Neural crest cell (in vitro differentiated cells): ENCODE data around the gene ATG4C. TPM values are rescaled to one million over a fixed set of nuclear protein-coding genes. Genes with fewer than 3 reads are reported as not detected.
"Not testable (repeated sequence)": the region's sequence is repeated elsewhere in the genome, so short reads cannot be mapped to it uniquely, and the experiment has no call there.

ENCODE experiments used
- DNase-seq: peaks from one replicate; pipeline ENCODE4 v3.0.0; 2021; ENCODE audit warnings: low read depth, mixed read lengths, low spot score
- H3K27ac Mint-ChIP-seq: one replicate; pipeline ENCODE4 v1.8.0; 2021; ENCODE audit warnings: mild to moderate bottlenecking, mixed read lengths; ENCODE audit not compliant: unreplicated experiment
- H3K27me3 Mint-ChIP-seq: 2 replicates; pipeline ENCODE4 v1.8.0; 2021; ENCODE audit warnings: low read depth, mild to moderate bottlenecking, mixed read lengths
- H3K36me3 Mint-ChIP-seq: 2 replicates; pipeline ENCODE4 v1.8.0; 2021; ENCODE audit warnings: low read depth, mild to moderate bottlenecking, mixed read lengths
- H3K4me1 Mint-ChIP-seq: 2 replicates; pipeline ENCODE4 v1.8.0; 2021; ENCODE audit warnings: mixed read lengths
- H3K4me3 Mint-ChIP-seq: one replicate; pipeline ENCODE4 v1.8.0; 2021; ENCODE audit warnings: mild to moderate bottlenecking, mixed read lengths
- H3K9me3 Mint-ChIP-seq: 2 replicates; pipeline ENCODE4 v1.8.0; 2021; ENCODE audit warnings: mixed read lengths
- CTCF ChIP-seq: fragments of 200-600 bp; sonication (generic); conservative IDR thresholded peaks from 2 replicates; pipeline ENCODE4 v1.5.0; 2021; ENCODE audit warnings: antibody characterized with exemption, mild to moderate bottlenecking
- total RNA-seq: library from RNA; stranded (reverse); gene quantifications from 2 replicates; pipeline ENCODE4 v1.2.1, GENCODE V29; 2021

Gene ATG4C
- total RNA-seq, 1 donor from 2014 or later = 14.5 TPM

GRCh38 chr1:62810420-62811274 lies 26.7 kb downstream of the ATG4C start:
- H3K4me3 Mint-ChIP-seq = no peak overlapping the region
- peaks cover 49% of the 10 kb centered on the region for H3K36me3 Mint-ChIP-seq
- no peak for DNase-seq
- H3K9me3 Mint-ChIP-seq = peaks cover 10% of the 10 kb centered on the region
- H3K4me1 Mint-ChIP-seq = no peaks in the 10 kb centered on the region
- no peak for TF ChIP-seq CTCF
- H3K27ac Mint-ChIP-seq = no peak overlapping the region
- H3K27me3 Mint-ChIP-seq = no peaks in the 10 kb centered on the region

GRCh38 chr1:62823556-62823955 lies 39.6 kb downstream of the ATG4C start:
- peaks cover 8% of the 10 kb centered on the region for H3K9me3 Mint-ChIP-seq
- no peaks in the 10 kb centered on the region for H3K27me3 Mint-ChIP-seq
- peaks cover 15% of the 10 kb centered on the region for H3K36me3 Mint-ChIP-seq
- H3K27ac Mint-ChIP-seq = no peak overlapping the region
- H3K4me1 Mint-ChIP-seq = no peaks in the 10 kb centered on the region
- no peak for TF ChIP-seq CTCF
- no peak overlapping the region for H3K4me3 Mint-ChIP-seq
- DNase-seq = no peak

- peaks cover 8% of the 10 kb centered on the region for H3K9me3 Mint-ChIP-seq
- no peak overlapping the region for H3K27ac Mint-ChIP-seq
- no peak for DNase-seq
- H3K4me1 Mint-ChIP-seq = no peaks in the 10 kb centered on the region
- H3K36me3 Mint-ChIP-seq = peaks cover 15% of the 10 kb centered on the region
- no peak overlapping the region for H3K4me3 Mint-ChIP-seq
- no peak for TF ChIP-seq CTCF
- H3K27me3 Mint-ChIP-seq = no peaks in the 10 kb centered on the region
These were observed 43.0 kb downstream of the ATG4C start for GRCh38 chr1:62826901-62827300.

- H3K36me3 Mint-ChIP-seq = peaks cover 15% of the 10 kb centered on the region
- DNase-seq = not testable (repeated sequence)
These were observed 43.9 kb downstream of the ATG4C start for GRCh38 chr1:62827786-62828185.

GRCh38 chr1:62832276-62832675 lies 48.3 kb downstream of the ATG4C start:
- no peak for DNase-seq
- Mint-ChIP-seq H3K4me1 (no peaks in the 10 kb centered on the region), H3K9me3 (peaks cover 5% of the 10 kb centered on the region), H3K4me3 (no peak overlapping the region), H3K27ac (no peak overlapping the region), H3K27me3 (no peaks in the 10 kb centered on the region), H3K36me3 (peaks cover 8% of the 10 kb centered on the region)
- no peak for TF ChIP-seq CTCF

More at GRCh38 chr1:62827786-62828185, 43.9 kb downstream of the ATG4C start:
- H3K9me3 Mint-ChIP-seq, H3K4me1 Mint-ChIP-seq, H3K4me3 Mint-ChIP-seq, H3K27me3 Mint-ChIP-seq: not testable (repeated sequence)
- peak overlapping the region; percentile 60 for H3K27ac Mint-ChIP-seq

GRCh38 chr1:62833529-62833928 lies 49.6 kb downstream of the ATG4C start:
- no peaks in the 10 kb centered on the region for H3K27me3 Mint-ChIP-seq

More at GRCh38 chr1:62833529-62833928, 49.6 kb downstream of the ATG4C start:
- no peak for DNase-seq
- TF ChIP-seq CTCF = no peak
- H3K36me3 Mint-ChIP-seq = no peaks in the 10 kb centered on the region
- no peaks in the 10 kb centered on the region for H3K4me1 Mint-ChIP-seq
- H3K4me3 Mint-ChIP-seq = no peak overlapping the region
- H3K27ac Mint-ChIP-seq = no peak overlapping the region
- no peaks in the 10 kb centered on the region for H3K9me3 Mint-ChIP-seq
